SK-N-DZ (cell line): ENCODE results near the gene ERICH3. TPM values are rescaled to one million over a fixed set of nuclear protein-coding genes. Genes with fewer than 3 reads are reported as not detected.
A peak's percentile ranks its signal among the peaks of the same experiment; 100 is the strongest.

Experiments
- DNase-seq: peaks from one replicate; pipeline ENCODE4 v3.0.0-alpha.2; 2015; ENCODE audit warnings: low spot score
- polyA plus RNA-seq, 2 experiments: library from polyadenylated mRNA; depleted of rRNA; stranded (reverse); fragments of >200 nt; gene quantifications; 2 replicates each; pipeline ENCODE4 v1.2.3, GENCODE V29; 2014

Gene ERICH3, protein sequence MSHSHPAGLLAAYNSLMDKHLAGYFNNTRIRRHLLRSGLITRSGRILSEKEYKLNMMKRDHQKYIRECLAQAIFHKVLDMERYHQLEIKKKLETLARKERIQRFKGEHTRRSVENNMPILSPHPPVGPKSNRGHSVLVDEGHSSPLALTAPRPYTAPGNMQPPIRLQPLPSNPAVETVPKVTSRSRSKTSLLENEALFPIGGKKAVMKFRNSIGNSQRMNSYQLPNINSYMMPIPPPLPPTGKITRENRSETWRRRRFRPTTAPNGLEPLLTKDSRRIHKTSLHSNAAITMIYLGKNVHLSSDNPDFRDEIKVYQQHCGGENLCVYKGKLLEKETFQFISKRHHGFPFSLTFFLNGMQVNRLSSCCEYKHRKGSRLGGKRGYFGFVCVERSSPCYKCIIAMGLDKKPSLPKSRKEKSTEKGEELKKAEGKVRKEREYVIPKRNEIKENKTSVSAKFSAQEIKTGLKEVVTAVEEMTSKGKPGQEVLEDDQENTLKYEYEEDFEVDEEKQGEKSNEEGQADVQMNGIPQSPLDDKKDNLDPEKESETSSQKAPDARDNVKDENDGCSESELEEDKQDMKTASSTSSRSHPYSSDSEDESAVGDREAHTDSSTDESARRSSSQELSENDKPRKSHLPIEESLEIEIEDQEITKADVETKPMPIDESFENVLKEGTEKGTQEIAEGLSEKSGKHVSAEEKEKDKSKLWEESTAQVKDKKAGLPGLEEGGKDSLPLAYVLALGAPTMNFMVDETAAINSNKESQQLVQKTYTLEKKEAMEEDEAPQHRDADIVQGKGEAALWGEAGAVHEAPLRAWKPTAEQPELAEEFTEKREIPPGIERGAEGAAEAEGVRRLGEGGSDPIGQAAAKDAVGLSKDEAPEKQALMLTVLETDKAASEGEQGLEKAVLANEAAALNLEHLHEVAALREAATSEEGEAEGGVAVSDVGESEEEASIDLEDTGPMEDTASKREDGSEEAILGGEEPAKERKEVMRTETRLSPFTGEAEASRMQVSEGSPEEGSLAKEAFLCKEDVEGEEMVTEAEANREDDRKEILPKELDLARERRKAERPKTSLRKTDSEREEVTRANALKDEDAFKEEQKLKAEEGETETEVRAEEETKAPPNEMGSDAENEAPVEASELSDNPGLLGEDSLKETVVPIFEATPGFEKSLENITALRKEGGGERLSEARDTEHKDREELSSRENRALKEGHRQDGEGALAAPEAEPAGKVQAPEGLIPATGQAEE (N-terminal part only)
- 0.06 and 0.31 TPM in 2 replicates for polyA plus RNA-seq (2014; cell fraction: cytosol; rRNA removed)
- 0.45 and 0.69 TPM in 2 replicates for polyA plus RNA-seq (2014; cell fraction: nucleus; rRNA removed)

DNA sequence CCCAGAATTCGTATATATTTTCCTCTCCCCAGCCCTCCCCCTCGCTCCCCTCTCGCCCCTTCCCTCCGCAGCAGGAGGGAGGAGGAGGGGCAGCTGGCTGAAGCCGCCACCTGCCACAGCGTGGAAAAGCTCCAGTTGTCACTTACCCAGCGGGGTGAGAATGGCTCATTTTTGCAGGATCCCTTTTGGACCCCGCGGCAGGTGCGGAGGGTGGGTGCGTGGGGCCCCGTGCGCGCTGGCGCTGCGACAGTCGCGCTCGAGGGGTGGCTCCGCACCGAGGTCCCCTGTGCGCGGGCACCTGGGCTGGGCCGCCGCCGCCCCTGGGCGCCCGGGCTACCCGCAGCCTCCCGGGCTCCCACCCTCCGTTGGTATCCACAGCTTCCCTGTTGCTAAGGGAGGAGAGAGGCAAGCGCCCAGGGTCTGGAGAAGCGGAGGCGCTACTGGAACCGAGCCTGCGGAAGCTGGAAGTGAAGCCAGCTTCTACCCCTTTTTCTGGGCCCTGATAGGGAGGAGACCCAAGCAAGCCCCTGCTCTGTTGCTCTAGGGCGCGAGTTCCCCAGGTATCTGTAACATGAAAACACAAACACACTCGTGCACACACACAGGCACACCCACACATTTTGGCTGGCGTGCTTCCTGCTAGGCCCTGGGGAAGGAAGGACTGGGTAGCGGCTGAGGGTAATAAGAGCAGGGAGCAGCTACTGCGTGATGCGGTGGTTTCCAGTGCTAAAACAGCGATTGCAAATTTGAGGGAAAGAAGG, at the start of gene ERICH3:
ERICH3 (minus strand) TSS at position 442 of the 761 bp plus-strand sequence; CDS start at position 169, 273 bp downstream.
- DNase-seq, result peak; percentile 12

DNA sequence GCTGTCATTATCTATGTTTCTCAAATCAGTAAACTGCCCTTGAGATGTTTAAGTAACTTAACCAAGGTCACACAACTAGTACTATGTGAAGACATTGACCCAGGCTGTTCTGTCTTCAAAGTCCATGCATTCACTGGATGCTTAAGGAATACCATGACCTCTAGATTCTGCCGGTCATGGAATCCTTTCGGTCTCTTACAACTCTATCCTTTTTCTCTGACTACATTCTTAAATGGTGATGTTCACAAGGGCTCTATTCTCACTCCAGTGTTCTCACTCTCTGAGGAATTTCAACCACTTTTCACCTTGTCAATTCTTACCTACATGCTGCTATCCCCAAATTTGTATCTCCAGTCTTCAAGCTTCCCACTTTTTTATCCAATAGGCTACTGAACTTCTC, 44.0 kb upstream of the ERICH3 start:
- DNase-seq, result no peak

DNA sequence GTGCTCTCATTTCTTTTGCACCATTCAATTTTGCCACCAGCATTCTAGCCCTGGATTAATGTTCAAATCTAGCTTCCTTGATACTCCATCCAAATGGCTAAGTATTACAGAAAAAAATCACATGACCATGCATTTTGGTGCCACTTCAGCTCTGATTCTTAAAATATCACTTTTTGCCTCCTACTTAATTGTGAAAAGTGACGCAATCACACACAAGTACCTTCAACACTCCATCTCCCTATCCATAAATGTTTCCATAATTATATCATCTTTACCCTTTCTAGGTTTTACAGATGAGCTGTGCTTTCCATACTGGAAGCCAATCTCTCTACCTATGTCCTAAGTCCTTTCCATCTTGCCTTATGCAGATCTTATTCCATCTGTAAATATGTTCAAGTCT, 43.2 kb upstream of the ERICH3 start:
- no peak for DNase-seq

DNA sequence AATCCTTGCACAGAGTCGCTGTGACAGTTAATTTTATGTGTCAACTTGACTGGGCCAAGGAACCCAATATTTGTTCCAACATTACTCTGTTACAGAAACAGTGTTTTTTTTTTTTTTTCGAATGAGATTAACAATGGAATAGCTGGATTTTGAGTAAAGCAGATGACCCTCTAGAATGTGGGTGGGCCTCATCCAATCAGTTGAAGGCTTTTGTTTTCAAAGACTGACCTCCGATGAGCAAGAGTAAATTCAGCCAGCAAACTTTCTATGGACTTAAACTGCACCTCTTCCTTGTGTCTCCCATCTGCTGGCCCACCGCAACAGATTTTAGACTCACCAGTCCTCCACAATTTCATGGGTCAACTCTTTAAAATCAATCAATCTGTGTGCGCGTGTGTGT, 42.2 kb upstream of the ERICH3 start:
- no peak for DNase-seq

DNA sequence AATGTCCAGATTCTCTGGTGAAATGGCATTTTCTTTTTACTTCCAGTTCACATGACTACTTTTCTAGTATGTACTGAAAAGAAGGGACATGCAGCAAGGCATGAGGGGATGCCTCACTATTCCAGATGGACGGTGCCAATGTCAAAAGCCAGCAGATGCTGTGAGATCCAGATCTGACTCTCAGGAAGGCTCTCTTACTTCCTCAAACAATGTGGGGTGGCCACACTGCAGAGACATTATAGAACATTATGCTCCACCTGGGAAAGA, 41.6 kb upstream of the ERICH3 start:
- DNase-seq, result no peak

DNA sequence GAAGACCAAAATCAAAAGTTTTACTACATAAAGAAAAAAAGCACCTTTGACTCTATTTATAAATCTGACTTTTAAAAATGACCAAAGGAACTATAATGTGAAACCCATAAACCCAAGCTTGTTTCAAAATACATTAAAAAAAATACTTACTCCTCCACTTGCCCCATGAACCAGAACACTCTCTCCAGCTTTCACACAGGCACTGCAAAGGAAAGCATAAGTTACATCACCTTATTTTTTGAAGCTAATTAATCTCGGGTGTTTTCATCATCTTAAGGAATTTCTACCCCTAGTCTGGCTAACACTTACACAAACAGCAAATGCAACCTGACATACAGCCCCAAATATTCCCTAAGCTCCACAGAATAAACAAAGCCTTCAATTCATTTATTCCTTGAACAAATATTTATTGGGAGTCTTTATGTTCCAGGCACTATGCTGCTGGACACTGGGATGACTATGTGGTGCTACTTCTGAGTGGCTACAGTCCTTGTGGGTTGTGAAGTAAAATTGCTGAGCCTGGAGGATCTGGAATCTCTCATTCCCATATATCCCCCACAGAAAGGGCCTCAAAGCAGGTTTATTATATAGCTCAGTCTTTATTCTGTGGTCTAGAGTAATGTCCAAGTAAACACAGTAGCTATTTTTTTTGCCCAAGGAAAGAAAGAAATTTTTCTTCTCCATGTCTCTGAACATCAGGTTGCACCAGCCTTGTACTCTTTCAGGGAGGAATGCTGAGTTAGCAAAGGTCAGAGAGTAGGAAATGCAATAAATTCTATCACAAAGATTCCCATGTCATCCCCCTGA, 41.0 kb upstream of the ERICH3 start:
- DNase-seq, result no peak

DNA sequence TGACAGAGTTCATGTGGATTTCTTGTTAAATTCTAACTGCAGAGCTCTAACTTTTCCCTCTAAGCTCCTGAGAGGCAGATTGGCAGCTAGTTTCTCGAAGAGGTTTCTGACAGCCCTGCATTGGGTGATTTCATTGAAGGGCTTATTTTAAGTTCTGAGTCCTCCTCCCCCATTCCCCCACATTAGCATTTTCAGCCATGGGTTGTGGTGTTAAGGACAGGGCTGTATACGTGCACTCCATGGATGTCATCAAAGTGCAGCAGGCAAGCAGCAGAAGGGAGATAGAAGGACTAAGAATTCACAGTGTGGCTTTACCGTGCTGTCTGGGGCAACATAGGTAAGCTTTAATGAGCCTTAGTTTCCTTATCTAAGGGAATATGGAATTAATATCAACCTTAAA, 40.3 kb upstream of the ERICH3 start:
- no peak for DNase-seq

DNA sequence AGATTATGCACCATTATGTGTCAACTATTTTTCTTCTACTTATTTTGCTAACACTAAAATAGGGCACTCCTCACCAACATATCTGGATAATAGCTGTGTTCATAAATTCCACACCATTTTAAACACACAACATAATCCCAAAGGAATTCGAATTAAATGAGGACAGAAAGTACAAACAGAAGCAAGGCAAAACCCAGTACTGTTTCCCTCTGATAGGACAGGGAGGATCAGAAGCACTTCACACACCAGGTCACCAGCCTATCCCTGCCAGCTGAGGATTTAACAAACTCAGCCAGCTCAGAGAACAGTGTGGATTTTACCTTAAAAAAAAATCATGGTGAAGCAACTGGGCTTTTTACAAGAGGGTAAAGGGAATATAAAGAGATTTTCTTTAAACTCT, 39.3 kb upstream of the ERICH3 start:
- no peak for DNase-seq

DNA sequence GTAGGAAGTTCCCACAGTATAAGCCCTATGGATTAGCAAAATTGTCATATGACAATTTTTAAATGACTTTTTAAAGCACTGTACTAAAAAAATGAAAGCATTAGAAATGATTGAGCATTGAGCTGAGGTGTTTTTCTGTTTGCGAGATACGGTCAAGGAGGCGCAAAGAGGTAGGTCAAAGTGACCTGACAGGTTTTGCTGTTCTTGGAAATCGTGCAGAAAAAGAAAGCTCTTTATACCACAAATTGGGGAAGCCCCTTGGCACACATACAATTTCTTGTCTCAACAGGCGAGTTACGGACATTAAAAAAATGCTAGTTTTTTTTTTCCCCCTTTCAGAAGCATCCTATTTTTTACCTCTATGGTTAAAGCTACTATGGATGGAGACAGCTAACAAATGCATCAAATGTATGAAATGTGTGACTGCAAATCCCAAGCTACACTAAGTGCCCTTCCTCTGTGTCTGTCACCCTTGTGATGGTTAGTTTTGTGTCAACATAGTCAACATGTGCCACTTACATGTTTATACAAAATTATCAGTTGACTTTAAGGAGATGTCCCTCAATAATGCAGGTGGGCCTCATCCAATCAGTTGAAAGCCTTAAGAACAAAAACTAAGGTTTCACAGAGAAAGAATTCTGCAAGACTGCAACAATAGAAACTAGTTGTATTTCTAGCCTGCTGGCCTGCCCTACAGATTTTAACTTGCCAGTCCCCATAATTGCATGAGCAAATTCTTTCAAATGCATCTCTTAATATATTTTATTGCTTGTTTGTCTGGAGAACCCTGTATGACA, 30.0 kb upstream of the ERICH3 start:
- DNase-seq, result no peak

DNA sequence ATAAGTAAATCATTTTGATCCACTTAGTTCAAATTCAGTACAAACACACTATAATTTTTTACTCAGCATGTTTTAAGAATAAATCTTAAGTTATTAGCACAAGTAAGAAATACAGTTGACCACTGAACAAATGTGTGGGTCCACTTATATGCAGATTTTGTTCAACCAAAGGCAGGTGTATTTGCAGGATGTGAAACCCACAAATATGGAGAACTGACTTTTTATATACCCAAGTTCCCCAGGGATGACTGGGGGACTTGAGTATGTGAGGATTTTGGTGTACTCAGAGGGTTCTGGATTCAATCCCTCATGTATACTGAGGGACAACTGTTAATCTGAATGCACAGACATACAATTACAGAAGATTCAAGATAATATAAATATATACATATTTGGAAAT, 25.7 kb upstream of the ERICH3 start:
- no peak for DNase-seq

DNA sequence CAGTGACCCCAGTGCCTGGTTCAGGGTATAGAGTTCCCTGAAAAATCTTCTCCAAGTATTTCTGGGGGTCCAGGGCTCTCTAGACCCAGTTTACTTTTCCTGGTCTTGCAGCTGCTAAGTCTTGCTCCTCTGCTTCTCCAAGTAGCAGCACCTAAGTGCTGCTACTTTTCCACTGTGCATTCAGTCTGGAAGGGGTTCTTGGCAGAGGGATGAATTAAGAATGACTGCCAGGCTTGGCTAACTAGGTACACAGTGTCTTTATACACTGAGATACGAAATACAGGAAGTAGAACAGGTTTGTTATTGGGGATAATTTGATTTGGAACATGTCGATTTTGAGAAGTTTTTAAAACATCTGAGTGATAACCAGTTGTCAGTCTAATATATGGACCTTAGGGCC, 24.2 kb upstream of the ERICH3 start:
- no peak for DNase-seq

DNA sequence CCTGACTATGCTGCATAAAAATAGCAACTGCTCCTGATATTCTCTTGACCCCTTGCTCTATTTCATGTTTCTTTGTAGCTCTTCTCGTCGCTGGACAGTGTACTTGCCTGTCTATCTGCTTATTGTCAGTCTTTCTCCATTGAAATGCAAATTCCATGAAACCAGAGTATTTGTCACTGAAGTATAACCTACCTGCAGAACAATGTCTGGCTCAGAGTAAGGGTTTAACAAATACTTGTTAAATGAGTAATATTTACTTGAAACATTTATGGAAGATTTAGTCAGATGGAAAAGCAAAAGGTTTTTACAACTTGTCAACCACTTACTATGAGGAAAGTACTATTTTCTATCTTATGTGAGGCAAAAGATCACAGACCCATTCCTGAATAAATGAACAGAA, 19.9 kb upstream of the ERICH3 start:
- no peak for DNase-seq

DNA sequence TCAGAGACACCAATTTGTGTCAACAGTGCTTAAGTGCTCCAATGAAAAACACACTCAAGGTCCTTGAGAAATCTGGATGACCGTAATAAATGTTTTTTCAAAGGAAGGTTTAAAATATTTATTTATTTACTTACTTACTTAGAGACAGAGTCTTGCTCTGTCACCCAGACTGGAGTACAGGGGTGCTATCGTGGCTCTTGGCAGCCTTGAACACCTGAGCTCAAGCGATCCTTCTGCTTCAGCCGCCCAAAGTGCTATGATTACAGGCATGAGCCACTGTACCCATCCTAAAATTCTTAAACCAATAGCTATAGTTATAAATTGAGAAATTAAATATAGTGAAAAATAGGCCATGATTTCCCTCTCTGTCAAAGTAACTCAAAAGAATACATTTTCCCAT, 17.3 kb upstream of the ERICH3 start:
- DNase-seq, result no peak

DNA sequence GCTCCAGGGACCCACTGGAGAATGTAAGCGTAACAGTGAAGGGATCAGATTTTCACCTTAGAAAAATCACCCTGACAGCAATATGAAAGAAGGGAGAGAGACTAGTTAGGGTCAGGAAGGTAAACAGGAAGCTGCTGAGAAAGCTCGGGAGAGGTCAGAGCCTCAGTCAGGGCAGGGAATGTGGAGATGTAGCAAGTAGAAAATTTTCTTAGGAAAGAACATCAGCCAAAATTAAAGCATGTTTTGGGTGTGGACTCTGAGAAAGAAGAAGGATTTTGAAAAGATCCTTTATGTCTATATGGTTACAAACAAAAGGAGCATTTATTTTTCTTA, 16.7 kb upstream of the ERICH3 start:
- DNase-seq, result no peak

DNA sequence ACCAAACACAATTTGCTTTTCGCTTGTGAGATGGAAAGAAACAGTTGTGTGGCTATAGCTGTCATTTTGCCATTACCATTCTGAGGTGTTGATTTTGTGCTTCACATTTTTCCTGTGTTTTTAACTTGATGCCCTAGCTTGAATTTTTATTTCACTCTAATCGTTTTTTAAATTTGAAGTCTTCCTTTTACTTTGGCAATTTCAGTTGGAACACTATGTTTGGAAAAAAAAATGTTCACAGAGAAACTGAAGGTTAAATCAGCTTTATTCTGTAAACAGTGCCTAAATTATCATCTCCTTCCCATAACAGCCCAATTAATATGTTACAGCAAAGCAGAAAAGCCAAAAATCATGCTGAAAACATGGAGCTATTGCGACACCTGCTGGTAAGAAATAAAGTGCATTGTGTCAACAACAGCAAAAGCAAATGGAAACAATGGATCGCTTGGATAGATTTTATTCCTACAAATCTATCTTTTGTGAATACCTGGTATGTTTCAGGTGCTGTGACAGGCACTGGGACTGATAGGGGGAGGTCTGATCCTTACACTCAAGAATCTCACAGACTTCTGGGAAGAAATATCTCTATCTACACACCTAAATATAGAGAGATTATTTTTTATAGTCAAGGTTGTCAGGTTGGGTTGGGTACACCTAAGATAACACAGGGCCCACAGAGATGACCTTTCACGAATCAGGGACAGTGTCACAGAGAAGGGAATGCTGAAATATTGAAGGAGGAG, 16.2 kb upstream of the ERICH3 start:
- peak; percentile 68 for DNase-seq

DNA sequence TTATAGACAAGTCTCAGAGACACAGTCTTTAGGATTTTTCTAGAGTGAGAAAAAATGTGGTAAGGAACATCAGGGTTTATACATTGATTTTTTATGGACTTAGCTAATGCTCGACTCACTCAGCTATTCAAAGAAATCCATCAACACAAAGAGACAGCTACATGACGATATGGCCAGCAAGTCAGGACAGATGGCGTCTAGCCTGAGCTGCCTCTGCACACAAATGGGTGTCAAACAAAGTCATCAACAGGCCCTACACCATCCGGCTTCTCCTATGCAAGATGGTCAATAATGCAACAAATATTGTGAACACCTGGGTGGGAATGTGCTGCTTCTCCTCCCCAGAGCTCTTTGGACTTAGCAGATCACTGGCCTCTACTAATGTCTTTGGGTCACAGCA, 13.3 kb upstream of the ERICH3 start:
- no peak for DNase-seq

DNA sequence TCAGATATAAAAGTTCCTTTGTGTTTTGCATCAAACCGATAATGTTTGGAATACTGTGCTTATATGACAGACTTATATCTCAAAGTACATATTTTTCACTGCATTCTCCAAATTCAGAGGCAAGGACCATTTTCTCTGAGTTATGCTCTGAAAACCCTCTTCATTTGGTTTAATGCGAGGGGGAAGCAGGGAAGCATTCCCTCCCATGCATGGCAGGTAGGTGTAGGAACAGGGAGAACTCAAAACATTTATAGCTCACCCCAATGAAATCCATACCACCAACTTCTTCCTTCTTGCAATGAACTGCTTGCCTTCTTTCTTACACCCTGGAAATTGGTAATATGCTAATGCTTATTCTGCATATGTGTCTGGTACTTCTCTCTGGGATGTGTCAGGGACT, 10.7 kb upstream of the ERICH3 start:
- no peak for DNase-seq

DNA sequence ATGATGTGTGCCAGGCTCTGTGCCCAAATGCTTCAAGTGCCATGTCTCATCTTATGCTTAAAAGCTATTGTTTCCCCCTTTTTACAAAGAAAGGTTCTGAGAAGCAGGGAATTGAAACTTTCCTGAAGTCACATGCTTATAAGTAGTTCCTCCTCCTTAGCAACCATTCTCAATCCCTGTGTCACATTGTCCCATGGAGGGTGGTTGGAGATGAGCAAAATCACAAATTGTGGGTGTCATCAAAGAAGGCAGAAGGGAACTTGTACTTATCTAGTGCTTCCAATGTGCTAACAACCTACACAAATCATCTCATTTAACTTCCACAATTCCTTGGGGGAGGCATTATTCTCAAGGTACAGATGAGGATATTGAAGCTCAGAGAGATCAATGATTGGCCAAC, 10.1 kb upstream of the ERICH3 start:
- DNase-seq, result no peak

DNA sequence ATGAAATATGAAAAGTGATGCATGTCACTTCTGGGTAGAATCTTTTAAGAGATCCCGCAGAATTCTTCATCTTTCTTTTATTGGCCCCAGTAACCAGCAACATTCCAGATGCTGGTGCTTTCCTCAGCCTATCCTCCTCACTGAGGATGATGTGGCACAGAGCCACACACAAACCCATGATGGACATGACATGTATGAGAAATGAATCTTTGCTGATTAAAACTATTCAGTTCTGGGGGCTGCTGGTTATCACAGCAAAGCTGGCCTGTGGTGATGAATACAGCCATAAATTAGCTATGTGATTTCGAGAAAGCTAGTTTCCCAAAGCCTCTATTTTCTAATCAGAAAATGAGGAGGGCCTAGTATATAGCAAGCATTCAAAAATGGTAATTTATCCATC, 8.3 kb upstream of the ERICH3 start:
- no peak for DNase-seq
